Ovary (tissue), 9 donors: ENCODE data around the gene SAP30L. TPM values are rescaled to one million over a fixed set of nuclear protein-coding genes. Genes with fewer than 3 reads are reported as not detected.

Experiments
- DNase-seq, 5 donors: peaks; one replicate each; pipeline ENCODE4 v3.0.0-alpha.2; 2019 to 2020
- H3K27ac ChIP-seq, 2 donors: fragments of 200-600 bp; one replicate each; pipeline versions ENCODE4 v1.5.1 to v1.8.0; 2019 to 2022
- H3K27me3 ChIP-seq: fragments of 200-600 bp; one replicate; pipeline ENCODE4 v1.8.0; 2022
- H3K36me3 ChIP-seq: fragments of 200-600 bp; sonication (generic); one replicate; pipeline ENCODE4 v1.5.1; 2019
- H3K4me1 ChIP-seq: one replicate; pipeline ENCODE4 v1.8.1; 2013; ENCODE audit warnings: mild to moderate bottlenecking, moderate library complexity; ENCODE audit not compliant: insufficient read depth
- H3K4me3 ChIP-seq: fragments of 200-600 bp; sonication (generic); one replicate; pipeline ENCODE4 v1.5.1; 2017
- H3K9me3 ChIP-seq, 2 donors: fragments of 200-600 bp in 1 of 2; sonication (generic) in 1 of 2; one replicate each; pipeline versions ENCODE4 v1.5.1 to v1.8.1; 2013 to 2019; ENCODE audit warnings: mild to moderate bottlenecking in 1 of 2, moderate library complexity in 1 of 2
- EP300 ChIP-seq: sonication (generic); formaldehyde crosslinking; IDR thresholded peaks from one replicate; pipeline ENCODE4 v1.6.1; 2017; ENCODE audit warnings: antibody characterized with exemption
- POLR2A ChIP-seq: fragments of 450-650 bp; IDR thresholded peaks from one replicate; pipeline ENCODE4 v1.6.1; 2017; ENCODE audit warnings: antibody characterized with exemption, mild to moderate bottlenecking, moderate library complexity
- WGBS, 3 donors: extraction: QIAGEN DNeasy Blood & Tissue Kit in 1 of 3; methylation state at CpG; one replicate each; pipeline versions ENCODE4 v1.1.5 to v1.1.7; 2013 to 2017; 5-methylcytosine and 5-hydroxymethylcytosine counted together
- intact Hi-C, 4 donors: fragments of 100-400 bp; cut with DNase I; formaldehyde crosslinking; loops; one replicate each; pipeline versions ENCODE4 v1.11.0 to v1.15.1; 2022 to 2023
- polyA plus RNA-seq, 2 donors: library from polyadenylated mRNA; stranded (reverse); fragments of 200-250 nt in 1 of 2; fragments of 350-450 nt in 1 of 2; fragmentation: Illumina TruSeq in 1 of 2; extraction: RNeasy Lipid Tissue Mini Kit (QIAGEN cat#74804) in 1 of 2; gene quantifications; one replicate each; pipeline ENCODE4 v1.2.3, GENCODE V29; 2013 to 2014
- total RNA-seq, 7 donors: library from RNA; depleted of rRNA in 2 of 7; stranded (reverse); fragments of >200 nt in 2 of 7; fragmentation: NEBNext Ultra II Directional in 3 of 7; extraction: Animal tissue kit (Norgen Biotek cat#: 25700) in 3 of 7; gene quantifications; one replicate each; pipeline versions ENCODE4 v1.1.0 to v1.2.4, GENCODE V29; 2016 to 2023
- TF ChIP-seq, protein P1 (sequence below), 3 donors: fragments of 450-650 bp in 2 of 3; fragments of 200-600 bp in 1 of 3; IDR thresholded peaks; one replicate each; pipeline versions ENCODE4 v1.5.1 to v1.8.0; 2016 to 2022; ENCODE audit warnings: antibody characterized with exemption in 3 of 3, mild to moderate bottlenecking in 1 of 3
- donor health status: DM: no; HTN: no; CAD: no; lungs with moderate emphysema.
- donor health status: DM: no; HTN: no; CAD: no.
- donor health status: Bipolar disorder and iron deficiency.
- donor health status: DM: yes; HTN: yes; CAD: no.
- donor health status: DM: no; HTN: no; CAD: no.
- donor health status: DM: yes; HTN: yes; CAD: no.

The SAP30L gene
- total and polyA plus RNA-seq, 9 donors, result 18.7 to 63.1 (median 41.5) TPM

DNA sequence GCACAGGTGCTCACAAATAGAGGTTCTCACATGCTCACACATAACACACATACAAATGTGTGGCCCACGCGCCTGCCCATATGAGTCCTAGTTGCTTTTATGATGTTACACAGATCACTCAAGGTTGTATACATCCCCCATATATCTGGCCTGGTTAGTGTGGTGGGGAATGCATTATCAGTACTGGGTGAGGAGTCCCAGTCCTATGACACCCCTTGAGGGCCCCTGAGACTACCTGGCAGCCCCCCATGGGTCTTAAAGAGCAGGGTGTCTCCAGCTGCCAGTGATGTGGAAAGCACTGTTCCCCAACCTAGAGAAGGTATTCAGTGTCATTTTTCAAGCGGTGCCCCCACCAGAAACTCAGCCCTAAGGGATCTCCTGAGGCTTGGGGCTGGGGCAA lies 35.0 kb downstream of the SAP30L start:
- H3K9me3 ChIP-seq, result no peaks in the 10 kb centered on the region
- WGBS, 3 donors, result 30 to 39% (median 33%) methylated on average over 3 of the region's 3 CpGs
- no peak for TF ChIP-seq POLR2A
- TF ChIP-seq EP300, result no peak
- TF ChIP-seq, protein P1, sequence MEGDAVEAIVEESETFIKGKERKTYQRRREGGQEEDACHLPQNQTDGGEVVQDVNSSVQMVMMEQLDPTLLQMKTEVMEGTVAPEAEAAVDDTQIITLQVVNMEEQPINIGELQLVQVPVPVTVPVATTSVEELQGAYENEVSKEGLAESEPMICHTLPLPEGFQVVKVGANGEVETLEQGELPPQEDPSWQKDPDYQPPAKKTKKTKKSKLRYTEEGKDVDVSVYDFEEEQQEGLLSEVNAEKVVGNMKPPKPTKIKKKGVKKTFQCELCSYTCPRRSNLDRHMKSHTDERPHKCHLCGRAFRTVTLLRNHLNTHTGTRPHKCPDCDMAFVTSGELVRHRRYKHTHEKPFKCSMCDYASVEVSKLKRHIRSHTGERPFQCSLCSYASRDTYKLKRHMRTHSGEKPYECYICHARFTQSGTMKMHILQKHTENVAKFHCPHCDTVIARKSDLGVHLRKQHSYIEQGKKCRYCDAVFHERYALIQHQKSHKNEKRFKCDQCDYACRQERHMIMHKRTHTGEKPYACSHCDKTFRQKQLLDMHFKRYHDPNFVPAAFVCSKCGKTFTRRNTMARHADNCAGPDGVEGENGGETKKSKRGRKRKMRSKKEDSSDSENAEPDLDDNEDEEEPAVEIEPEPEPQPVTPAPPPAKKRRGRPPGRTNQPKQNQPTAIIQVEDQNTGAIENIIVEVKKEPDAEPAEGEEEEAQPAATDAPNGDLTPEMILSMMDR (IDR thresholded peaks at IDR 0.05), result no peak
- no peaks in the 10 kb centered on the region for H3K36me3 ChIP-seq
- H3K27ac ChIP-seq, result no peak overlapping the region
- peaks cover 26% of the 10 kb centered on the region for H3K27me3 ChIP-seq
- H3K4me3 ChIP-seq, result no peak overlapping the region
- DNase-seq, result no peak
- intact Hi-C loops, result no loop called here
- peaks cover 8% of the 10 kb centered on the region for H3K4me1 ChIP-seq

DNA sequence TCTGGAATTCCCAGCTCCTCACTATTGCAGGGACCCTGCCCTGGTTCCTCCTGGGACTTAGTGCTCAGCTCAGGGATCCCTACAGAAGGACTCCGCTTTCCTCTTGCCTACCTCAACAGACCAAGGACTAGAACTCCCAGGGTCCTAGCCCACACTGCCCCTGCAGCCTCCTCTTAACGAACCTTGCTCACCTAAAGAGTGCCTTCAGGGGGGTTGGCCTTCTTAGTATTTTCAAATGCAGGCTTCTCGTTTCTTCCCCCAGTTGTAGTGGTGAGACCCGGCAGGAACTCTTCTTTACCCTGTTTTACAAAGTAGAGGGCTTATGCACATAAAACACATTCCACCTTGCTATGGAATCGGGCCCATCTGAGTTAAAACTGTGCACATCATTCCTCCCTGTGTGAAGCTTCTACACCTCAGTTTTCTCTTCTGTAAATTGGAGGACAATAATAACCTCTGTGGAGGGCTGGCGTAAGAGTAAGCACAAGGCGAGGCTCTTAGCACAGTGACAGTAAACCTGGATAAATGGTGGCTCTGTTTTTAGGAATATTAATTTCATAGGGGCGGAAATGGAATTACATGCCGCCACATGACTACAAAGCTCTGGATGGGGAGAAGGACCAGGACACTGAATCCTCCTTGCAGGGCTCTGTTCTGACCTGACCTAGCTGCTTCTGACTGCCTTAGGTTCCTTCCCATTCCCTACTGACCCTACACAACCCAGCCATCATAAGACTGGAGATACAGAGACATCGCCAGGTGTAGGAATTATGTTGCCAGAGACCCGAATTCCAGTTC lies 36.0 kb downstream of the SAP30L start:
- DNase-seq, result no peak
- TF ChIP-seq EP300 (no peak), POLR2A (no peak)
- TF ChIP-seq, protein P1 (IDR thresholded peaks at IDR 0.05), result no peak
- no peaks in the 10 kb centered on the region for H3K36me3 ChIP-seq
- H3K27ac ChIP-seq, result no peak overlapping the region
- peaks cover 26% of the 10 kb centered on the region for H3K27me3 ChIP-seq
- H3K4me1 ChIP-seq, result peaks cover 8% of the 10 kb centered on the region
- H3K9me3 ChIP-seq, result no peaks in the 10 kb centered on the region
- H3K4me3 ChIP-seq, result no peak overlapping the region
- intact Hi-C loops, result no loop called here
- 26 to 32% (median 30%) methylated on average over 11 of the region's 11 CpGs for WGBS, 3 donors

DNA sequence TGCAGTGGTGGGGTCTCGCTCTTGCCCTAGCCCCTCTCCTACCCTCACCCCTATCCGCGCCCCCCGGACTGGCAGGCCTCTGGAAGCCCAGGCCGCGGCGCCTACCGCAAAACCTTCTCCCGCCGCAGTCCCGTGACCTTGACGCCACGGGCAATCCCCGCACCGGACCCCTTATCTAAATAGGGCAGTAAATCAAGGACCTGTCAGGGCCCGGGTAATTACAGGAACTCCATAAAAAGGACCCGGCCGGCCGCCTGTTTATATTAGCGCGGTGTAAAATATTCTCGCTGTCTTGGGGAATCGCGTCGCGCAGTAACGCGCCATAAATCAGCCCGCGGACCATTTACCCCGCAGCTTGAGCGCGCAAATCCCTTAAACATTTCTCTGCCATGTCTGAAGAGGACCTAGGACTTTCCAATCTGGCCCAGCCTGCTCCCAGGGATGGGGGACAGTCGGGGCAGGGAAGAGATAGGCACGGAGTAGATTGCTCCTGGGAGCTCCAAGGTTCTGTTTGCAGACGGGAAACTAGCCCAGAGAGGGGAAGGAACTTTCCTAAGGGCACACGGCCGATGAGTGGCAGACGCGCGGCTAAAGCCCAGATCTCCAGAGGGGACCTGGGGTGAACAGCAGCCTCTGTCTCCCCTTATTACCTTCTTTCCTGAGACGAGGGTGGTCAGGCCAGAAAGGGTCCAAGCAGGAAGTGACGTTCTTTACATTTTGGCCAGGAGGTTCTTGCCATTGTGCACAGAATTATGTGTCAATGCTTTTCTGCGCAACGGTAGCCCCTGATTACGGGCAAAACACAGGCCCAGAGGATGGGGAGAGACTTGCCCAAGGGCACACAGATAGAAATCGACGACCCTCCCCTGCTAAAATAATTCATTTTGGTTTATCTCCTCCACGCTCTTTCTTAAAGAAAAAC lies 37.0 kb downstream of the SAP30L start:
- WGBS, 3 donors, result 5% methylated on average over 49 of the region's 49 CpGs
- H3K27me3 ChIP-seq, result peaks cover 25% of the 10 kb centered on the region
- H3K4me1 ChIP-seq, result peaks cover 2% of the 10 kb centered on the region
- H3K27ac ChIP-seq, result no peak overlapping the region
- H3K9me3 ChIP-seq, result no peaks in the 10 kb centered on the region
- TF ChIP-seq EP300 (no peak), POLR2A (no peak)
- TF ChIP-seq, protein P1 (IDR thresholded peaks at IDR 0.05), result no peak
- no peaks in the 10 kb centered on the region for H3K36me3 ChIP-seq
- intact Hi-C loops, result no loop called here
- no peak overlapping the region for H3K4me3 ChIP-seq
- DNase-seq, result no peak

DNA sequence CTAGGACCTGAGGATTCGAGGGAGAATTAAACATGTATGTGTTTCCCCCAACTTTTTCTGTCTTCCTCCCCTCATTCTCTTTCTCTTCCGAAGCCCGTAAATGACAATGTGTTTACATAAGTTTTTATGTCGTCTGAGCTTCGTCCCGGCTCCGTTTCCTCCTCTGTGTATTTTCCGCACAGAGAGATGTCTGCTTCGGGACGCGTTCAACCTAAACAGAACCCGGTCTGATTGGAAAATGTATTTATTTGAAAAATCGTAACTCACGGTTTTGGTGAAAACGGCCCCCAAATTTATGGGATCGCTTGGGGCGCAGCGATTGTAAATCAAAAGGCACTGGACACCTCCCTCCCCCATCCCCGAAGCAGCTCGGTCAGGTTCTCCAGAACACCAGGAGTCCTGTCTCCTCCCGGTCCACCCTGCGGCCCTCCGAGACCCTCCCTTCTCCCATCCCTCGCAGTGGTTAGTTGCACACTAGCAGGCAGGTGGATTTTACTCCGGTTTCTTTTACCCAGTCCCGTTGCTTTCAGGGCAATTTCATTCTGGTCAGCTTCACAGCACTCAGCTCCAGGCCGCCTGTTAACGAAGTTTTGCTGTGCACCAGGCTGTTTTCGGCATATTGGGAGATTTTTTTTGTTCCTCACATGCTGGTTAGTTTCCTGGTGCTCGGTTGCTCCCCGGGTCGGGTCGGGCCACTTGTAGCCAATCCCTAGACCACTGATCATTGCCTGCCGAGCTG lies 38.0 kb downstream of the SAP30L start:
- peaks cover 23% of the 10 kb centered on the region for H3K27me3 ChIP-seq
- DNase-seq, result no peak
- H3K27ac ChIP-seq, result no peak overlapping the region
- H3K9me3 ChIP-seq, result no peaks in the 10 kb centered on the region
- TF ChIP-seq, protein P1 (IDR thresholded peaks at IDR 0.05), result no peak
- TF ChIP-seq EP300, result no peak
- no peak for TF ChIP-seq POLR2A
- intact Hi-C loops, result no loop called here
- no peaks in the 10 kb centered on the region for H3K4me1 ChIP-seq
- 7 to 8% (median 7%) methylated on average over 34 of the region's 34 CpGs for WGBS, 3 donors
- no peaks in the 10 kb centered on the region for H3K36me3 ChIP-seq
- no peak overlapping the region for H3K4me3 ChIP-seq
